Measurements from ENCODE around the gene PRR12. TPM values are rescaled to one million over a fixed set of nuclear protein-coding genes. Genes with fewer than 3 reads are reported as not detected.

Gene PRR12
- total RNA-seq, 2 donors from 2014 or later, result 29.7 to 45.7 TPM

- Mint-ChIP-seq H3K4me3 (peak overlapping the region; percentile 90), H3K4me1 (ENCODE audit: low read depth in 2 of 2) (peaks cover 28 to 38% of the 10 kb centered on the region in 2 donors), H3K36me3 (peaks cover 9% of the 10 kb centered on the region), H3K27me3 (no peaks in the 10 kb centered on the region), H3K27ac (peak overlapping the region in 1 of 2 donors; percentile 86), H3K9me3 (no peaks in the 10 kb centered on the region)
- DNase-seq (ENCODE audit: low spot score) (no peak), ATAC-seq (peak in 1 of 2 donors; percentile 57)
These were observed 35.2 kb upstream of the PRR12 start for GRCh38 chr19:49555600-49556411.

- Mint-ChIP-seq H3K4me3 (no peak overlapping the region), H3K4me1 (ENCODE audit: low read depth in 2 of 2) (peaks cover 28 to 41% of the 10 kb centered on the region in 2 donors), H3K27ac (peak overlapping the region in 1 of 2 donors; percentile 47), H3K36me3 (peaks cover 9% of the 10 kb centered on the region), H3K9me3 (no peaks in the 10 kb centered on the region), H3K27me3 (no peaks in the 10 kb centered on the region)
- DNase-seq (ENCODE audit: low spot score), result no peak
- ATAC-seq, result peak in 1 of 2 donors; percentile 11
These were observed 34.3 kb upstream of the PRR12 start for GRCh38 chr19:49556412-49557398.

GRCh38 chr19:49557641-49558325 is 33.2 kb upstream of the PRR12 start:
- no peak for DNase-seq (ENCODE audit: low spot score)
- Mint-ChIP-seq H3K4me3 (no peak overlapping the region), H3K9me3 (no peaks in the 10 kb centered on the region), H3K36me3 (peaks cover 9% of the 10 kb centered on the region), H3K27me3 (no peaks in the 10 kb centered on the region), H3K27ac (peak overlapping the region in 1 of 2 donors; percentile 47), H3K4me1 (ENCODE audit: low read depth in 2 of 2) (peaks cover 28 to 41% of the 10 kb centered on the region in 2 donors)
- no peak for ATAC-seq

- Mint-ChIP-seq H3K36me3 (peaks cover 9% of the 10 kb centered on the region), H3K4me1 (ENCODE audit: low read depth in 2 of 2) (peaks cover 25 to 39% of the 10 kb centered on the region in 2 donors), H3K27ac (no peak overlapping the region), H3K4me3 (no peak overlapping the region), H3K9me3 (no peaks in the 10 kb centered on the region), H3K27me3 (no peaks in the 10 kb centered on the region)
- DNase-seq (ENCODE audit: low spot score) (no peak), ATAC-seq (no peak)
These were observed 32.4 kb upstream of the PRR12 start for GRCh38 chr19:49558591-49558990.

- no peak for DNase-seq (ENCODE audit: low spot score)
- H3K27me3 Mint-ChIP-seq, result no peaks in the 10 kb centered on the region
- no peak overlapping the region for H3K4me3 Mint-ChIP-seq
- peaks cover 21 to 37% of the 10 kb centered on the region in 2 donors for H3K4me1 Mint-ChIP-seq (ENCODE audit: low read depth in 2 of 2)
- H3K27ac Mint-ChIP-seq, result peak overlapping the region; percentile 74 to 83
- H3K9me3 Mint-ChIP-seq, result no peaks in the 10 kb centered on the region
- peaks cover 9% of the 10 kb centered on the region for H3K36me3 Mint-ChIP-seq
- ATAC-seq, result no peak
These were observed 31.5 kb upstream of the PRR12 start for GRCh38 chr19:49559443-49559842.

- Mint-ChIP-seq H3K4me3 (peak overlapping the region; percentile 55), H3K4me1 (ENCODE audit: low read depth in 2 of 2) (peaks cover 21 to 37% of the 10 kb centered on the region in 2 donors), H3K36me3 (peaks cover 6% of the 10 kb centered on the region), H3K27ac (peak overlapping the region; percentile 74 to 83), H3K9me3 (no peaks in the 10 kb centered on the region), H3K27me3 (no peaks in the 10 kb centered on the region)
- DNase-seq (ENCODE audit: low spot score) (no peak), ATAC-seq (no peak)
These were observed 31.1 kb upstream of the PRR12 start for GRCh38 chr19:49559928-49560327.

GRCh38 chr19:49560358-49560900 is 30.6 kb upstream of the PRR12 start:
- Mint-ChIP-seq H3K36me3 (peaks cover 4% of the 10 kb centered on the region), H3K4me1 (ENCODE audit: low read depth in 2 of 2) (peaks cover 22 to 37% of the 10 kb centered on the region in 2 donors), H3K4me3 (peak overlapping the region; percentile 55), H3K27me3 (no peaks in the 10 kb centered on the region), H3K27ac (peak overlapping the region; percentile 74 to 83), H3K9me3 (no peaks in the 10 kb centered on the region)
- DNase-seq (ENCODE audit: low spot score) (no peak), ATAC-seq (peak; percentile 44 to 46)

- H3K27ac Mint-ChIP-seq, result peak overlapping the region; percentile 70 to 78
These were observed 26.4 kb upstream of the PRR12 start for GRCh38 chr19:49564616-49565045.

GRCh38 chr19:49565261-49565660 is 25.7 kb upstream of the PRR12 start:
- Mint-ChIP-seq H3K4me3 (peak overlapping the region; percentile 68), H3K4me1 (ENCODE audit: low read depth in 2 of 2) (peaks cover 43% of the 10 kb centered on the region in 2 donors), H3K27me3 (no peaks in the 10 kb centered on the region), H3K27ac (peak overlapping the region; percentile 70 to 78), H3K36me3 (no peaks in the 10 kb centered on the region), H3K9me3 (no peaks in the 10 kb centered on the region)
- ATAC-seq, result no peak
- no peak for DNase-seq (ENCODE audit: low spot score)

More at GRCh38 chr19:49564616-49565045, 26.4 kb upstream of the PRR12 start:
- peak overlapping the region; percentile 68 for H3K4me3 Mint-ChIP-seq
- no peak for DNase-seq (ENCODE audit: low spot score)
- peaks cover 41 to 46% of the 10 kb centered on the region in 2 donors for H3K4me1 Mint-ChIP-seq (ENCODE audit: low read depth in 2 of 2)
- no peaks in the 10 kb centered on the region for H3K27me3 Mint-ChIP-seq
- ATAC-seq, result peak in 1 of 2 donors; percentile 73
- no peaks in the 10 kb centered on the region for H3K36me3 Mint-ChIP-seq
- H3K9me3 Mint-ChIP-seq, result no peaks in the 10 kb centered on the region

GRCh38 chr19:49566302-49566701 is 24.7 kb upstream of the PRR12 start:
- peak overlapping the region; percentile 18 to 84 for H3K27ac Mint-ChIP-seq
- DNase-seq (ENCODE audit: low spot score) (no peak), ATAC-seq (no peak)
- H3K9me3 Mint-ChIP-seq, result no peaks in the 10 kb centered on the region
- H3K36me3 Mint-ChIP-seq, result no peaks in the 10 kb centered on the region
- H3K4me3 Mint-ChIP-seq, result no peak overlapping the region
- H3K27me3 Mint-ChIP-seq, result no peaks in the 10 kb centered on the region
- peaks cover 39 to 42% of the 10 kb centered on the region in 2 donors for H3K4me1 Mint-ChIP-seq (ENCODE audit: low read depth in 2 of 2)

- Mint-ChIP-seq H3K4me3 (peak overlapping the region; percentile 55), H3K27ac (peak overlapping the region; percentile 80 to 87), H3K27me3 (no peaks in the 10 kb centered on the region), H3K36me3 (no peaks in the 10 kb centered on the region), H3K4me1 (ENCODE audit: low read depth in 2 of 2) (peaks cover 39 to 42% of the 10 kb centered on the region in 2 donors), H3K9me3 (no peaks in the 10 kb centered on the region)
- DNase-seq (ENCODE audit: low spot score) (no peak), ATAC-seq (peak; percentile 73)
These were observed 23.0 kb upstream of the PRR12 start for GRCh38 chr19:49567861-49568441.

GRCh38 chr19:49570138-49570856 is 20.7 kb upstream of the PRR12 start:
- Mint-ChIP-seq H3K4me3 (peak overlapping the region; percentile 53), H3K9me3 (no peaks in the 10 kb centered on the region), H3K36me3 (no peaks in the 10 kb centered on the region), H3K4me1 (ENCODE audit: low read depth in 2 of 2) (peaks cover 27 to 32% of the 10 kb centered on the region in 2 donors), H3K27me3 (no peaks in the 10 kb centered on the region), H3K27ac (peak overlapping the region; percentile 46 to 81)
- DNase-seq (ENCODE audit: low spot score) (no peak), ATAC-seq (peak; percentile 67 to 78)
